Measurements from ENCODE around the gene ALKBH5. TPM values are rescaled to one million over a fixed set of nuclear protein-coding genes. Genes with fewer than 3 reads are reported as not detected.

Gene ALKBH5
- total and polyA plus RNA-seq, 9 of the 15 experiments (the other 6 are each of a cell fraction or from before 2014, with no cell fraction given), result 11.4 to 70.0 (median 47.4) TPM

DNA sequence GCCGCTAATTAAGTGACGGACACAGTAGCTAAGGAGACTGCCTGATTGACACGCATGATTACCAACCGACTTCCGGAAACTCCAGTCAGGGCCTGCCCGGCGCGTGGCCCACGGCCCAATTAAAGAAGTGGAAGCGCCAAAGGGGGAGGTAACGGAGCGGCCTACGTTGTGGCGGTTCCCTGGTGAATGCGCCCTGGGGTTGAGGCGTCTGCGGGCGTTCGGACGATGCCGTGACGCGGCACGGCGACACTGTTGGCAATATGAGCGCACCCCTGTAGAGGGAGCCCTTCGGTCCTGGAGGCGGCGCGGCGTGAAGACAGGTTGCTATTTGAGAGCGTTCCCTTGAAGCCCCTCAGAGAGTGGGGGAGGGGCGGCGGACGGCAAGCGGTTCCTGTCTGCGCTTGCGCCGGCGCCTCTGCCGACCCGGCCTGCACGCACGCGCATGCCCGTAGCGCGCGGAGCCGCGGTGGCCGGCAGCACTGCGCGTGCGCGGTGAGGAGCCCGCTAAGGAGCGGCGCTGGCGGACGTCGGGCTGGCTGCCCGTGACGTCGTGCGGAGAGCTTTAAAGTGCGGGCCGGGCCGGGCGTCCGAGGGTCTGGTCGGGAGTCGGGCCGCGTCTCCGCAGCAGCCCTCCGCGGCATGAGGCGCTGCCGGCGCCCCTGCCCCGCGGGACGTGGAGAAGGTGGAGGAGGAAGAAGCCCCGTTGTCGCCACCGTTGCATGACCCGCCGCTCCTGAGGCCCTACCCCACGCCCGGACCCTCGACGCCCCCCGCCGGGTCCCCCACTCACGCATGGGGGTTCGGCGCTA, at the start of gene ALKBH5 (continued):
- TF ChIP-seq, protein P1, sequence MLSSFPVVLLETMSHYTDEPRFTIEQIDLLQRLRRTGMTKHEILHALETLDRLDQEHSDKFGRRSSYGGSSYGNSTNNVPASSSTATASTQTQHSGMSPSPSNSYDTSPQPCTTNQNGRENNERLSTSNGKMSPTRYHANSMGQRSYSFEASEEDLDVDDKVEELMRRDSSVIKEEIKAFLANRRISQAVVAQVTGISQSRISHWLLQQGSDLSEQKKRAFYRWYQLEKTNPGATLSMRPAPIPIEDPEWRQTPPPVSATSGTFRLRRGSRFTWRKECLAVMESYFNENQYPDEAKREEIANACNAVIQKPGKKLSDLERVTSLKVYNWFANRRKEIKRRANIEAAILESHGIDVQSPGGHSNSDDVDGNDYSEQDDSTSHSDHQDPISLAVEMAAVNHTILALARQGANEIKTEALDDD (IDR thresholded peaks at IDR 0.05), result no peak
- TF ChIP-seq SIN3B (IDR thresholded peaks at IDR 0.05; ENCODE audit: low read depth), result 0 out of 2 replicates have a peak, but pooled peaks have one; percentile 19
- no peak for TF ChIP-seq MED1 (CRISPR knock-in tag; IDR thresholded peaks at IDR 0.05; ENCODE audit: borderline replicate concordance)
- 0 out of 4 replicates have a peak, but pooled peaks of 1 of the 2 experiments have one; percentile 18 for TF ChIP-seq SIN3A (IDR thresholded peaks at IDR 0.05; ENCODE audit: borderline replicate concordance in 2 of 2, control insufficient read depth in 1 of 2, low read depth in 2 of 2, low read length in 2 of 2)
- TF ChIP-seq DIDO1 (tag; IDR thresholded peaks at IDR 0.05; ENCODE audit: low read depth), result no peak
- no peak for TF ChIP-seq SMARCE1 (IDR thresholded peaks at IDR 0.05)
- TF ChIP-seq NFIC (IDR thresholded peaks at IDR 0.05), result 0 out of 2 replicates have a peak, but pooled peaks have one; percentile 17
- TF ChIP-seq HLTF (IDR thresholded peaks at IDR 0.05), result no peak; the same call in 1 of the 2 replicates
- TF ChIP-seq PPARD (CRISPR knock-in tag; IDR thresholded peaks at IDR 0.05), result no peak
- peak; percentile 52 for TF ChIP-seq NEUROD1 (IDR thresholded peaks at IDR 0.05; ENCODE audit: borderline replicate concordance, low read depth, low read length, partially characterized antibody)
- TF ChIP-seq, protein P2, sequence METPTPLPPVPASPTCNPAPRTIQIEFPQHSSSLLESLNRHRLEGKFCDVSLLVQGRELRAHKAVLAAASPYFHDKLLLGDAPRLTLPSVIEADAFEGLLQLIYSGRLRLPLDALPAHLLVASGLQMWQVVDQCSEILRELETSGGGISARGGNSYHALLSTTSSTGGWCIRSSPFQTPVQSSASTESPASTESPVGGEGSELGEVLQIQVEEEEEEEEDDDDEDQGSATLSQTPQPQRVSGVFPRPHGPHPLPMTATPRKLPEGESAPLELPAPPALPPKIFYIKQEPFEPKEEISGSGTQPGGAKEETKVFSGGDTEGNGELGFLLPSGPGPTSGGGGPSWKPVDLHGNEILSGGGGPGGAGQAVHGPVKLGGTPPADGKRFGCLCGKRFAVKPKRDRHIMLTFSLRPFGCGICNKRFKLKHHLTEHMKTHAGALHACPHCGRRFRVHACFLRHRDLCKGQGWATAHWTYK (CRISPR knock-in tag; IDR thresholded peaks at IDR 0.05), result no peak
- TF ChIP-seq SP2 (IDR thresholded peaks at IDR 0.05; ENCODE audit: extremely low read depth, low read depth, low read length, poor library complexity, severe bottlenecking), result peak; percentile 75
- no peak for TF ChIP-seq KLF10 (CRISPR knock-in tag; IDR thresholded peaks at IDR 0.05)
- no peak for TF ChIP-seq KAT7 (CRISPR knock-in tag; IDR thresholded peaks at IDR 0.05; ENCODE audit: borderline replicate concordance)
- TF ChIP-seq COPS2 (conservative IDR thresholded peaks at IDR 0.05), result no peak
- TF ChIP-seq MYC (IDR thresholded peaks at IDR 0.05; ENCODE audit: low read depth, low read length), result peak; percentile 44; the same call in 1 of the 2 replicates
- TF ChIP-seq MYC (CRISPR knock-in tag; IDR thresholded peaks at IDR 0.05; ENCODE audit: borderline replicate concordance, low read depth), result no peak
- TF ChIP-seq TOE1 (IDR thresholded peaks at IDR 0.05; ENCODE audit: borderline replicate concordance), result no peak
- TF ChIP-seq TOE1 (CRISPR knock-in tag; IDR thresholded peaks at IDR 0.05; ENCODE audit: borderline replicate concordance, low read depth), result no peak
- TF ChIP-seq RBM15 (IDR thresholded peaks at IDR 0.05; ENCODE audit: insufficient read depth, low read length), result no peak
- TF ChIP-seq NFATC3 (IDR thresholded peaks at IDR 0.05), result no peak
- TF ChIP-seq, protein P3, sequence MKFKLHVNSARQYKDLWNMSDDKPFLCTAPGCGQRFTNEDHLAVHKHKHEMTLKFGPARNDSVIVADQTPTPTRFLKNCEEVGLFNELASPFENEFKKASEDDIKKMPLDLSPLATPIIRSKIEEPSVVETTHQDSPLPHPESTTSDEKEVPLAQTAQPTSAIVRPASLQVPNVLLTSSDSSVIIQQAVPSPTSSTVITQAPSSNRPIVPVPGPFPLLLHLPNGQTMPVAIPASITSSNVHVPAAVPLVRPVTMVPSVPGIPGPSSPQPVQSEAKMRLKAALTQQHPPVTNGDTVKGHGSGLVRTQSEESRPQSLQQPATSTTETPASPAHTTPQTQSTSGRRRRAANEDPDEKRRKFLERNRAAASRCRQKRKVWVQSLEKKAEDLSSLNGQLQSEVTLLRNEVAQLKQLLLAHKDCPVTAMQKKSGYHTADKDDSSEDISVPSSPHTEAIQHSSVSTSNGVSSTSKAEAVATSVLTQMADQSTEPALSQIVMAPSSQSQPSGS (CRISPR knock-in tag; IDR thresholded peaks at IDR 0.05), result no peak
- TF ChIP-seq EHMT2 (IDR thresholded peaks at IDR 0.05), result no peak
- no peak for TF ChIP-seq ZNF274 (IDR thresholded peaks at IDR 0.05; ENCODE audit: borderline replicate concordance, low read depth, low read length)
